Spinal cord (tissue), 10 donors: ENCODE results near the gene ST7. TPM values are rescaled to one million over a fixed set of nuclear protein-coding genes. Genes with fewer than 3 reads are reported as not detected.

Experiments
- DNase-seq, 6 donors: peaks; one replicate each; pipeline versions ENCODE4 v3.0.0 to v3.0.0-alpha.2; 2013 to 2015; ENCODE audit warnings: low spot score in 6 of 6, low read depth in 4 of 6
- H3K27ac ChIP-seq: one replicate; pipeline ENCODE4 v1.5.1; 2013; ENCODE audit warnings: low read depth, low read length, control low read depth
- H3K27me3 ChIP-seq: one replicate; pipeline ENCODE4 v1.6.1; 2013; ENCODE audit warnings: low read length; ENCODE audit not compliant: control insufficient read depth, insufficient read depth
- H3K36me3 ChIP-seq: one replicate; pipeline ENCODE4 v1.6.1; 2013; ENCODE audit warnings: low read length; ENCODE audit not compliant: control insufficient read depth, insufficient read depth
- H3K4me1 ChIP-seq: one replicate; pipeline ENCODE4 v1.6.1; 2013; ENCODE audit warnings: low read length; ENCODE audit not compliant: control insufficient read depth, insufficient read depth
- H3K4me3 ChIP-seq: one replicate; pipeline ENCODE4 v1.5.1; 2013; ENCODE audit warnings: low read depth, low read length, control low read depth
- H3K9me3 ChIP-seq: one replicate; pipeline ENCODE4 v1.6.1; 2013; ENCODE audit warnings: low read length; ENCODE audit not compliant: control insufficient read depth, insufficient read depth
- WGBS: methylation state at CpG from one replicate; pipeline ENCODE4 v1.1.5; 2013; ENCODE audit warnings: missing lambda C conversion rate; ENCODE audit not compliant: insufficient coverage; 5-methylcytosine and 5-hydroxymethylcytosine counted together
- polyA plus RNA-seq, 2 donors: library from polyadenylated mRNA; unstranded; fragments of 120-200 nt; gene quantifications; one replicate each; pipeline ENCODE4 v1.2.1, GENCODE V29; 2013; ENCODE audit not compliant: insufficient read length in 2 of 2
- total RNA-seq, 2 donors: library from RNA; depleted of rRNA in 1 of 2; stranded (reverse); fragments of 120-200 nt in 1 of 2; fragments of >200 nt in 1 of 2; gene quantifications; one replicate each; pipeline versions ENCODE4 v1.2.3 to v1.2.4, GENCODE V29; 2013 to 2014
- donor health status: healthy.

ST7 gene
- total and polyA plus RNA-seq, 4 donors = 27.0 to 35.7 (median 31.8) TPM

DNA sequence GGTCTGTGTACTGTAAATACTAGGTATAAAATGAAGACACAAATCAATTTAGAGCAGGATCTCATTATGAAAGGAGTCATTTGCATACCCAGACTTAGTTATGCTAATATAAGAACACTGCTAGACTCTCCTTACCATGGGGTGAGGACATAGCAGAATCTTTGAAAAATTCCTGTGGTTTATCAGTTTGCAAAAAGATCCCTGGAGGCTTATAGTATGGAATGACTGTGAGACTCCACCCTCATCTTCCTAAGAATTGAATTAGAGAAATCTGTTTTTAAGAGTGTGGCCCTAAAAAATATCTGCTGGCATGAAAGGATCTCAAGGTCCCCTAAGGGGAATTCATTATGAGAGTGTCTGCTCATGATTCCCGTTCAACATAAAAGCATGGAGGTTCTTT, 306.3 kb downstream of the ST7 start:
- no CpG with 5 or more reads among the region's 1 CpG for WGBS
- H3K9me3 ChIP-seq = no peaks in the 10 kb centered on the region
- H3K4me3 ChIP-seq = no peak overlapping the region
- DNase-seq = no peak
- H3K27me3 ChIP-seq = no peaks in the 10 kb centered on the region
- no peaks in the 10 kb centered on the region for H3K36me3 ChIP-seq
- no peak overlapping the region for H3K27ac ChIP-seq
- H3K4me1 ChIP-seq = no peaks in the 10 kb centered on the region

GRCh38 chr7:117262546-117262945, 309.2 kb downstream of the ST7 start:
- Histone ChIP-seq H3K27me3 (no peaks in the 10 kb centered on the region), H3K36me3 (no peaks in the 10 kb centered on the region), H3K4me1 (no peaks in the 10 kb centered on the region), H3K4me3 (no peak overlapping the region), H3K27ac (no peak overlapping the region), H3K9me3 (no peaks in the 10 kb centered on the region)
- WGBS = no CpG with 5 or more reads among the region's 2 CpGs
- no peak for DNase-seq

DNA sequence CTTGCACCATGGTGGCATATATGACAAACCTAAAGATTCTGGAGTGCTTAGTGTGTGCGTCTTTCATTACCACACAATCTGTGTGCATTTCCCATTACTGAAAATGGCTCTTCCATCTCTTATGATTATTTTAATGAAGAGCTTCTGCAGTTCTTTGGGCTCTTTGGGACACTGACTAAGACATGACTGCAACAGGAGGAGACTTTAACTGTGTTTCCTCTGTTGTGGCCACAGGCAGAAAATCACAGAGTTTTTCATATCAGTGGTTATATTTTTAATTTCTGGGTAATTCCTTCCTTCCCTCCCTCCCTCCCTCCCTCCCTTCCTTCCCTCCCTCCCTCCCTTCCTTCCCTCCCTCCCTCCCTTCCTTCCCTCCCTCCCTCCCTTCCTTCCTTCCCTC, 311.4 kb downstream of the ST7 start:
- WGBS = no CpG with 5 or more reads among the region's 1 CpG
- Histone ChIP-seq H3K27me3 (no peaks in the 10 kb centered on the region), H3K9me3 (no peaks in the 10 kb centered on the region), H3K36me3 (no peaks in the 10 kb centered on the region), H3K4me1 (no peaks in the 10 kb centered on the region), H3K27ac (no peak overlapping the region), H3K4me3 (no peak overlapping the region)
- DNase-seq = no peak

DNA sequence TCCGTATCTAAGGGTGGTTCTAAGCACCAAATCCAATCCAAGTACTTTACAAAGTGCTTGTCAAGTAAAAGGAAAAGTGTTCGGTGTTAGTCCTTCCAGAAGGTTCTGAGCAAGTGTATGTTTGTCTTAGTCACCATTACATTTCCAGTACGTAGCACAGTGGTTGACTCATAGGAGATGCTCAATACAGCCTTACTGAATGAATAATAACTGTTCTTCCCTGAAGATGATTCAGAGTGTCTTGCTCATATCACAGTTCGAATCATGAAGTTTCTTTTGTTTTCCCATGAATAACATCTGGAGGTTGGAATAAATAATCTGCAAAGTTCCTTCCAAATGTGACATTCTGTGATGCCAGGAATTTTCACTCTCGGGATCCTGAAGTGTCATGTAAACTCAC, 316.1 kb downstream of the ST7 start:
- H3K27me3 ChIP-seq = no peaks in the 10 kb centered on the region
- no peak for DNase-seq
- no CpG with 5 or more reads among the region's 5 CpGs for WGBS

DNA sequence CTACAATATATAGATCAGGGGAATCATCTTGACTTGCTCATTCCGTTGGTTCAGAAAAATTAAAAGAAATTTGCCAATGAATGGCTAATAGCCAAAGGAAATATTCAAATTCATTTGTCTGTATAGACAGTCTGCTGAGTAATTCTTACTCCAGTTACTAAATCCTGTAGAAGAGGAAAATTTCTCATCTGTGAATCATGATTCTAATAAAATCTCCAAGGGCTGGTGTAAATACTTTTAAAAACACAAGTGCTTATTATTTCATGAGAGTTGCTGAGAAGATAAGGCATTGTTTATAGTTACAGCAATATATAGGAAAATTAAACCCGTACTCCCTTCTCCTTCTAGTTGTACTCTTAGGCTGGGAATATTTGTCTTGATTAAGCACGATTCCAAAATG, 316.6 kb downstream of the ST7 start:
- H3K4me1 ChIP-seq = no peaks in the 10 kb centered on the region
- no peak overlapping the region for H3K27ac ChIP-seq
- no peaks in the 10 kb centered on the region for H3K36me3 ChIP-seq
- H3K27me3 ChIP-seq = no peaks in the 10 kb centered on the region
- H3K4me3 ChIP-seq = no peak overlapping the region
- no peaks in the 10 kb centered on the region for H3K9me3 ChIP-seq
- WGBS = 100% methylated on average over 1 of the region's 3 CpGs
- no peak for DNase-seq

More for the DNA sequence above, 316.1 kb downstream of the ST7 start:
- Histone ChIP-seq H3K36me3 (no peaks in the 10 kb centered on the region), H3K4me1 (no peaks in the 10 kb centered on the region), H3K9me3 (no peaks in the 10 kb centered on the region), H3K27ac (no peak overlapping the region), H3K4me3 (no peak overlapping the region)

GRCh38 chr7:117270371-117270770, 317.1 kb downstream of the ST7 start:
- Histone ChIP-seq H3K4me1 (no peaks in the 10 kb centered on the region), H3K27ac (no peak overlapping the region), H3K4me3 (no peak overlapping the region), H3K27me3 (no peaks in the 10 kb centered on the region), H3K36me3 (no peaks in the 10 kb centered on the region), H3K9me3 (no peaks in the 10 kb centered on the region)
- DNase-seq = no peak
- WGBS = 85% methylated on average over 5 of the region's 9 CpGs

DNA sequence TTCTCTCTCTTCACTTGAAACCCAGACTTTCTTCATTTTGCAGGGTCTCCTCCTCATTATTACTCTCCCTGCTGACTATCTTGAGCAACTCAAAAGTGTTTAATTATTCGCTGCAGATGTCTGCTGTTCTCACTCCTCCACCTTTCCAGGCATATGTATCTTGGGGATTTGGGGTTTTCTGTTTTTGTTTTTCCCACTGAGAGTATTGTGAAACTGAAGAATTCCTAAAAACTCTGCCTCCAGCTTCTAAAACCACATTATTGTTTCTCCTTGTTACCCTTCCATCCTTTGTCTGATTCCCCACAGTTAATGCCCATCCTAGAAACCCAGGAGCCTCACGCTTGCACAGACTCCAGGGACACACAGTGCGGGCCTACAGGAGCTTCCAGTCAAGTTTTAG, 318.3 kb downstream of the ST7 start:
- Histone ChIP-seq H3K4me1 (no peaks in the 10 kb centered on the region), H3K4me3 (no peak overlapping the region), H3K27ac (no peak overlapping the region), H3K9me3 (no peaks in the 10 kb centered on the region), H3K36me3 (no peaks in the 10 kb centered on the region), H3K27me3 (no peaks in the 10 kb centered on the region)
- no peak for DNase-seq
- WGBS = 100% methylated on average over 1 of the region's 3 CpGs

- Histone ChIP-seq H3K9me3 (no peaks in the 10 kb centered on the region), H3K36me3 (no peaks in the 10 kb centered on the region), H3K27me3 (no peaks in the 10 kb centered on the region), H3K4me1 (no peaks in the 10 kb centered on the region), H3K27ac (no peak overlapping the region), H3K4me3 (no peak overlapping the region)
- DNase-seq = no peak
- whole genome bisulfite sequencing = 100% methylated on average over 2 of the region's 2 CpGs
These were observed 318.9 kb downstream of the ST7 start for GRCh38 chr7:117272017-117272759.

- Histone ChIP-seq H3K27me3 (no peaks in the 10 kb centered on the region), H3K4me1 (no peaks in the 10 kb centered on the region), H3K27ac (no peak overlapping the region), H3K36me3 (no peaks in the 10 kb centered on the region), H3K4me3 (no peak overlapping the region), H3K9me3 (no peaks in the 10 kb centered on the region)
- WGBS = no CpG with 5 or more reads among the region's 2 CpGs
- DNase-seq = no peak
These were observed 320.0 kb downstream of the ST7 start for GRCh38 chr7:117273325-117273724.

DNA sequence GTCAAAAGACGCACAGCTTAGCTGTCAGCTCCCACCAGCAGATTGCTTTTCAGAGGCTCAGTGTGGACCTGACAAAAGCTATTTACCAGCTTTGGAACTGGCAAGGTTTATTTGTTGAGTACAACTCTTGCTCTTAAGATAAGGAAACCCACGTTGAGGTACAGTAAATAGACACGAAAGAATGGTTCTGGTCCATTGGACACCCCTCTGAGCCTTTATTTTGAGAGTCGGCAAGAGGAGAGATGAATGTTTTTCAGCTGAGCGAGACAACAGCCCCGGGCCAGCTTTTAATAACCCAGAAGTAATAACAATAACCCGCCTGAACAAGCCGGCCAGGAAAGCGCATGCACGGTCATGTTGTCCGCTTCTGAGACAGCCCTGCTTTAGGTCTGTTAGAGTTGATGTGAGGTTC, 320.5 kb downstream of the ST7 start:
- DNase-seq = peak in 1 of 6 donors; percentile 45

More for the DNA sequence above, 320.5 kb downstream of the ST7 start:
- H3K36me3 ChIP-seq = no peaks in the 10 kb centered on the region
- H3K9me3 ChIP-seq = no peaks in the 10 kb centered on the region
- H3K4me1 ChIP-seq = no peaks in the 10 kb centered on the region
- no peaks in the 10 kb centered on the region for H3K27me3 ChIP-seq
- no peak overlapping the region for H3K27ac ChIP-seq
- WGBS = 50% methylated on average over 7 of the region's 11 CpGs
- H3K4me3 ChIP-seq = no peak overlapping the region
